Testis (tissue), 3 donors: ENCODE results near the gene LSS. TPM values are rescaled to one million over a fixed set of nuclear protein-coding genes. Genes with fewer than 3 reads are reported as not detected.

Experiments used
- DNase-seq: peaks from one replicate; pipeline ENCODE4 v3.0.0-alpha.2; 2019
- H3K27ac ChIP-seq, 2 donors: fragments of 200-600 bp; sonication (generic); one replicate each; pipeline ENCODE4 v1.5.1; 2019
- H3K27me3 ChIP-seq: fragments of 200-600 bp; sonication (generic); one replicate; pipeline ENCODE4 v1.5.1; 2019
- H3K36me3 ChIP-seq: fragments of 200-600 bp; sonication (generic); one replicate; pipeline ENCODE4 v1.5.1; 2017; ENCODE audit warnings: low read depth; ENCODE audit errors: missing control alignments
- H3K4me1 ChIP-seq: fragments of 200-600 bp; sonication (generic); one replicate; pipeline ENCODE4 v1.5.1; 2019
- H3K4me3 ChIP-seq, 2 donors: fragments of 200-600 bp; sonication (generic); one replicate each; pipeline ENCODE4 v1.5.1; 2017 to 2019
- H3K9me3 ChIP-seq: fragments of 200-600 bp; sonication (generic); one replicate; pipeline ENCODE4 v1.5.1; 2017
- CTCF ChIP-seq, 3 experiments: fragments of 450-650 bp in 2 of 3; fragments of 200-600 bp in 1 of 3; sonication (generic) in 1 of 3; IDR thresholded peaks; one replicate each; pipeline ENCODE4 v1.5.1; 2016 to 2019; ENCODE audit warnings: antibody characterized with exemption in 3 of 3, mild to moderate bottlenecking in 2 of 3, moderate library complexity in 1 of 3
- POLR2A ChIP-seq: fragments of 450-650 bp; IDR thresholded peaks from one replicate; pipeline ENCODE4 v1.6.1; 2017; ENCODE audit warnings: antibody characterized with exemption, mild to moderate bottlenecking, moderate library complexity
- WGBS, 2 donors: methylation state at CpG; one replicate each; pipeline ENCODE4 v1.1.5; 2018; 5-methylcytosine and 5-hydroxymethylcytosine counted together
- intact Hi-C: fragments of 100-400 bp; cut with DNase I; formaldehyde crosslinking; loops from one replicate; pipeline ENCODE4 v1.15.1; 2023; ENCODE audit warnings: low total_unique reads
- polyA plus RNA-seq: library from polyadenylated mRNA; stranded (reverse); fragments of 350-450 nt; fragmentation: Illumina TruSeq; extraction: RNeasy Lipid Tissue Mini Kit (QIAGEN cat#74804); gene quantifications from one replicate; pipeline ENCODE4 v1.2.3, GENCODE V29; 2014; ENCODE audit warnings: low read depth, low replicate concordance; ENCODE audit not compliant: insufficient read depth
- total RNA-seq, 2 donors: library from RNA; depleted of rRNA; stranded (reverse); fragments of >200 nt; gene quantifications; one replicate each; pipeline ENCODE4 v1.2.3, GENCODE V29; 2016

LSS gene
- total and polyA plus RNA-seq, 3 donors from 2014 or later: 35.6 to 152 (median 126) TPM

DNA sequence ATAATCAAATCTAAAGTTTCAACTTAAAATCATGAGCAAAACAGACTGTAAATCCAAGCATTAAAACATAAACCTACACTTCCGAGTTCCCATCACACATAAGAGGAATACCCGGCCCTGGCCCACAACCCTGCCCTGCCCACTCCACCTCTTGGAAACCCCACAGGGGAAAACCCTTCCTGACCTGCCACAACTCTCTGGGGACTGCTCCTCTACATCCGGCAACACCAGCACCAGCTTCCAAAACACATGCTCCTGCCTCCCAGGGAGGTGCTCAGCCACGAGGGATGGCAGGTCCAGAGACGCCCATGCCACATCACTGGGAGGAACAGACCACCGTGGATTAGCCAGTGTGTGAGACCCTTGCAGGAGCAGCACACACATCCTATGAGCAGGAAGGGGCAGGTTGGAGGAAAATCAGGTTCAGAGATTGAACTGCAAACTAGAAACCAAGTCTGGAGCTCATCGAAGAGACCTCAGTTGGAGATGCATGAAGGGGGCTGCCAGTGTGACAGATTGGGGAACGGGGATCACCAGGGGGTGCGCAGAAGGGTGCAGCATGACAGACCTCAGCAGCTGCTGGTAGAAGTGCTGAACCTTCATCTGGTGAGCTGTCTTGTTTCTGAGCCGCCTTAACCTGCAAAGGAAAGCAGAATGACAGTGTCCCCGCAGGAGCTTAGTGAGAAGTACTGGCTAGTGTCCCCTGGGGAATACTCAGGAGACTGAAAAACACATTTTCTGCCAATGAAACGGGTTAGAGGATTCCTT is 25.8 kb upstream of the LSS start:
- Histone ChIP-seq H3K27ac (no peak overlapping the region), H3K27me3 (no peaks in the 10 kb centered on the region), H3K4me1 (no peaks in the 10 kb centered on the region), H3K36me3 (no peaks in the 10 kb centered on the region), H3K9me3 (no peaks in the 10 kb centered on the region), H3K4me3 (no peak overlapping the region)
- no peak for DNase-seq
- TF ChIP-seq CTCF (IDR thresholded peaks at IDR 0.05) (no peak), POLR2A (no peak)
- intact Hi-C loops: no loop called here
- 79 to 83% methylated on average over 12 of the region's 12 CpGs for WGBS, 2 donors

DNA sequence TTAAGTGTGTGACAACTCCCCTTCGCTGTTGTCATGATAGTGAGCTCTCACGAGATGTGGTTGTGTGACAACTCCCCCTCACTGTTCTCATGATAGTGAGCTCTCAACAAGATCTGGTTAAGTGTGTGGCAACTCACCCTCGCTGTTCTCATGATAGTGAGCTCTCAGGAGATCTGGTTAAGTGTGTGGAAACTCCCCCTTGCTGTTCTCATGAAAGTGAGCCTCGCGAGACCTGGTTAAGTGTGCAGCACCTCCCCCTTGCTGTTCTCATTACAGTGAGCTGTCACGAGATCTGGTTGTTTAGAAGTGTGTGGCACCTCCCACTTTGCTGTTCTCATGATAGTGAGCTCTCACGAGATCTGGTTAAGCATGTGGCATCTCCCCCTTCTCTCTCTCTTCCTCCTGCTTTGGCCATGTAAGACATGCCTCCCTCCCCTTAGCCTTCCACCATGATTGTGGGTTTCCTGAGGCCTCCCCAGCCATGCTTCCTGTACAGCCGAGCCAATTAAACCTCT is 25.1 kb upstream of the LSS start:
- DNase-seq: no peak
- Histone ChIP-seq H3K4me3 (no peak overlapping the region), H3K9me3 (no peaks in the 10 kb centered on the region), H3K4me1 (no peaks in the 10 kb centered on the region), H3K27me3 (no peaks in the 10 kb centered on the region), H3K27ac (no peak overlapping the region), H3K36me3 (no peaks in the 10 kb centered on the region)
- 65 to 76% methylated on average over 8 of the region's 8 CpGs for WGBS, 2 donors
- TF ChIP-seq CTCF (IDR thresholded peaks at IDR 0.05) (no peak), POLR2A (no peak)
- intact Hi-C loops: no loop called here

- DNase-seq: no peak
- Histone ChIP-seq H3K4me1 (no peaks in the 10 kb centered on the region), H3K27ac (no peak overlapping the region), H3K9me3 (no peaks in the 10 kb centered on the region), H3K36me3 (no peaks in the 10 kb centered on the region), H3K4me3 (no peak overlapping the region), H3K27me3 (no peaks in the 10 kb centered on the region)
- intact Hi-C loops: no loop called here
- TF ChIP-seq POLR2A (no peak), CTCF (IDR thresholded peaks at IDR 0.05) (no peak)
- 89 to 91% methylated on average over 4 of the region's 4 CpGs for WGBS, 2 donors
These were observed 24.3 kb upstream of the LSS start for GRCh38 chr21:46252840-46253239.

DNA sequence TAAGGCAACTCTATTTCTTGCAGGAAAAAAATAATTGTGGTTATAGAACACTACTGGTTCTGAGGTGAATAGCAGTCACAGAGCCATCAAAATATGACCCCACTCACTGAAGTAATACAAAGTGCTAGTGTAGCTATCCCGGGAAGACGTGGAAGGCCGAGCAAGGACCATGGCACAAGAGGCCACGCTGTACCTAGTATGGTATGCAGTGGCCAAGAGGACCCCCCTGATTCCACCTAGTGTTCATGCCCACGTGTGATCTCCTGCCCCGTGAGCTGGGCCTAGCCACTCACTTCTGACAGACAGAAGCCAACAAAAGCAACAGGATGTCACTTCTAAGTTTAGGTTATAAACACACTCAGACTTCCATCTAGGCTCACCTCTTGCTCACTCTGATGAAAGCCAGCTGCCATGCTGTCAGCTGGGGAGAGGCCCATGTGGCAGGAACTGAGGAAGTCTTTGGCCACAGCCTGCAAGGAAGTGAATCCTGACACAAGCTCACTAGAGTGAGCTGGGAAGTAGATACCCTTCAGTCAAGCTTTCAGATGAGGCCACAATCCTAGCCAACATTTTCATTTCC is 21.7 kb upstream of the LSS start:
- Histone ChIP-seq H3K4me3 (no peak overlapping the region), H3K27ac (no peak overlapping the region), H3K4me1 (no peaks in the 10 kb centered on the region), H3K36me3 (no peaks in the 10 kb centered on the region), H3K27me3 (no peaks in the 10 kb centered on the region), H3K9me3 (no peaks in the 10 kb centered on the region)
- intact Hi-C loops: no loop called here
- 90% methylated on average over 6 of the region's 6 CpGs for WGBS, 2 donors
- TF ChIP-seq CTCF (IDR thresholded peaks at IDR 0.05) (no peak), POLR2A (no peak)
- DNase-seq: no peak
